HEK293T (cell line): ENCODE measurements around the gene TRIM23.

ENCODE experiments used
- CTCF ChIA-PET: fragments of 350-600 bp; formaldehyde crosslinking; extraction: SDS; loops from one replicate; lab custom pipeline; 2021; ENCODE audit warnings: antibody characterized with exemption, inconsistent platforms; lab: Yijun Ruan, JAX
- POLR2A ChIA-PET: fragments of 350-600 bp; formaldehyde crosslinking; extraction: SDS; loops from one replicate; lab custom pipeline; 2020; ENCODE audit warnings: antibody characterized with exemption, inconsistent platforms; lab: Yijun Ruan, JAX
- DNase-seq: peaks from one replicate; pipeline ENCODE4 v3.0.0; 2012; ENCODE audit warnings: mixed read lengths; ENCODE audit errors: extremely low spot score
- ARNT ChIP-seq: fragments of 450-650 bp; IDR thresholded peaks from 2 replicates; pipeline ENCODE4 v1.6.1; 2017; ENCODE audit warnings: mild to moderate bottlenecking
- BHLHE40 ChIP-seq: fragments of 450-650 bp; IDR thresholded peaks from 2 replicates; pipeline ENCODE4 v1.6.1; 2016; ENCODE audit warnings: mild to moderate bottlenecking, moderate library complexity, borderline replicate concordance
- CTBP1 ChIP-seq: fragments of 450-650 bp; IDR thresholded peaks from 2 replicates; pipeline ENCODE4 v1.6.1; 2016; ENCODE audit warnings: borderline replicate concordance
- ELF4 ChIP-seq: fragments of 450-650 bp; IDR thresholded peaks from 2 replicates; pipeline ENCODE4 v1.6.1; 2017; ENCODE audit warnings: antibody characterized with exemption
- FOXA1 ChIP-seq: fragments of 450-650 bp; IDR thresholded peaks from 2 replicates; pipeline ENCODE4 v1.6.1; 2016; ENCODE audit warnings: mild to moderate bottlenecking
- FOXK2 ChIP-seq: fragments of 450-650 bp; IDR thresholded peaks from 2 replicates; pipeline ENCODE4 v1.6.1; 2016; ENCODE audit warnings: mild to moderate bottlenecking
- FOXM1 ChIP-seq: fragments of 450-650 bp; IDR thresholded peaks from 2 replicates; pipeline ENCODE4 v1.6.1; 2017; ENCODE audit warnings: mild to moderate bottlenecking, borderline replicate concordance
- HDGF ChIP-seq: fragments of 450-650 bp; IDR thresholded peaks from 2 replicates; pipeline ENCODE4 v1.6.1; 2017; ENCODE audit warnings: antibody characterized with exemption, borderline replicate concordance
- L3MBTL2 ChIP-seq: fragments of 450-650 bp; conservative IDR thresholded peaks from 2 replicates; pipeline ENCODE4 v1.6.1; 2016; ENCODE audit warnings: mild to moderate bottlenecking
- LEF1 ChIP-seq: fragments of 450-650 bp; IDR thresholded peaks from 2 replicates; pipeline ENCODE4 v1.6.1; 2017; ENCODE audit warnings: mild to moderate bottlenecking, borderline replicate concordance
- NFRKB ChIP-seq: fragments of 450-650 bp; IDR thresholded peaks from 2 replicates; pipeline ENCODE4 v1.6.1; 2016; ENCODE audit warnings: mild to moderate bottlenecking, moderate library complexity
- SP1 ChIP-seq: fragments of 450-650 bp; IDR thresholded peaks from 2 replicates; pipeline ENCODE4 v1.6.1; 2017
- SUZ12 ChIP-seq: fragments of 450-650 bp; IDR thresholded peaks from 2 replicates; pipeline ENCODE4 v1.6.1; 2016; ENCODE audit warnings: mild to moderate bottlenecking
- TARDBP ChIP-seq: fragments of 450-650 bp; IDR thresholded peaks from 2 replicates; pipeline ENCODE4 v1.6.1; 2016
- TF ChIP-seq, protein P1 (sequence below): fragments of 450-650 bp; IDR thresholded peaks from 2 replicates; pipeline ENCODE4 v1.6.1; 2016

Gene TRIM23

DNA sequence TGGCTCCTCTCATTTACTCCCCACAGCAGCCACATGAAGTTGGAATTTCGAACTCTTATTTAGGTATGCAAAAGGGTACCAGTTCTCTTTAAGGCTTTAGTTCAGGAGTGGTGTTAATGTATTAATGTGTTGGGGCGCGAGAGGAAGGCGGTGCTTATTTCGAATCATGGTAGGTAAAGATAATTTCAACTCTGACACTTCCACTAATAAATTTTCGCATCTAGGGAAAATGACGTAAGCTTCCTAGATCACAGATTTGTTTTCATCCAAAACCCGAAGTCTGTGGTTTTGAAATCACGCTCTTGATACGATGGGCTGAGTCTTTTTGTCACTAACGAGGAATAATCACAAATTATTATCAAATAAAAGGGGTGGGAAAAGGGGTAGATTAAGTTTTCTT lies 60.4 kb downstream of the TRIM23 start:
- TF ChIP-seq FOXM1 (no peak), L3MBTL2 (no peak), FOXK2 (no peak), SUZ12 (no peak), FOXA1 (no peak), CTBP1 (no peak)
- TF ChIP-seq, protein P1, sequence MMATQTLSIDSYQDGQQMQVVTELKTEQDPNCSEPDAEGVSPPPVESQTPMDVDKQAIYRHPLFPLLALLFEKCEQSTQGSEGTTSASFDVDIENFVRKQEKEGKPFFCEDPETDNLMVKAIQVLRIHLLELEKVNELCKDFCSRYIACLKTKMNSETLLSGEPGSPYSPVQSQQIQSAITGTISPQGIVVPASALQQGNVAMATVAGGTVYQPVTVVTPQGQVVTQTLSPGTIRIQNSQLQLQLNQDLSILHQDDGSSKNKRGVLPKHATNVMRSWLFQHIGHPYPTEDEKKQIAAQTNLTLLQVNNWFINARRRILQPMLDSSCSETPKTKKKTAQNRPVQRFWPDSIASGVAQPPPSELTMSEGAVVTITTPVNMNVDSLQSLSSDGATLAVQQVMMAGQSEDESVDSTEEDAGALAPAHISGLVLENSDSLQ, result no peak
- ChIA-PET CTCF (no interaction called here), POLR2A (interaction anchor here (1.0 to 1.8 kb wide), 3 partner anchors 10 to 82 kb away, joined by 3 to 10 read pairs (median 3); partner anchors contain the start of gene ADAMTS6)
- DNase-seq, result no peak

DNA sequence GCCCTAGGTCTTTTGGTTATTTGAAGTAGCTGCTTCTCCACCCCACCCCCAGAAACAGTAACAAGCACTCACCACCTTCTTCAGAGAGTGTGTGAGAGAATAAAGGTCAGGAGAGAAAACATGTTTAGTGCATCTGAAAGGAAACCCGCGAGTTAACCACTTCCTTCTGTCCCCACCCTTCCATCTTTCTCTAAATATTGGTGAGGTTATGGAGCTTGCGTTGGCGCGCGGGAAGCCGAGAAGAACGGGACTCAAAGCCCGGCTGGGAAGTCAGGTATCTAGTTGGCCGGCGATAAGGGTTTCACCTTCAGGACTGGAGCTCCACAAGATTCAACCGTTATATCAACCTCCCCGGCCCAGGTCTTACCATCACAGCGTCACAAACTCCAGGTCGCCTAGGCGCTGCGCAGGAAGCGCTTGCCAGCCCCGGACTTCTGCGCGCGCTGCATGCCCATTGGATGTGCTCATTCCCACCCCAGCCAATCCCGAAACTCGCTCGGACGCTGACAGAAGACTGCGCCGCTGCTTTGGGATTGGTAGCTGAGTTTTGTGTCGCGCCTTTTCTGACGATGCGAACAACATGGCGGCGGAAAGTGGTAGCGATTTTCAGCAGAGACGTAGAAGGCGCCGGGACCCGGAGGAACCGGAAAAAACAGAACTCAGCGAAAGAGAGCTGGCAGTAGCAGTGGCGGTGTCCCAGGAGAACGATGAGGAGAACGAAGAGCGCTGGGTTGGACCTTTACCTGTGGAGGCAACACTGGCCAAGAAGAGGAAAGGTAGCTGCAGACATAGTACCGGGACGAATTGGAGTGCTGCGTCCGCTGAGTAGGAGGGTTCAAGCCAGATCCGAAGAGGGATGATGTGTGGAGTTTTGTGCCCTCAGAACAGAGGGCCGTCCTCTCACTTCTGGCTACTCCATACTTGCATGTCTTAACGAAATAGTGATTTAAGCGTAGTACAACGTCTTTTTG lies 61.1 kb downstream of the TRIM23 start, which contains the start of the genes CENPK and PPWD1:
Gene CENPK, minus strand, starts transcription at position 438 of the 971 bp plus-strand sequence. CDS start 8,261 bp downstream, outside the sequence.
Gene PPWD1, plus strand, starts transcription at position 566 of the 971 bp plus-strand sequence. Its CDS starts 15 bp downstream, at position 581.
- TF ChIP-seq, protein P1, result no peak
- TF ChIP-seq LEF1, result no peak
- peak; percentile 93 for TF ChIP-seq NFRKB
- TF ChIP-seq ARNT, result no peak
- peak; percentile 52 for TF ChIP-seq ELF4
- peak; percentile 95 for TF ChIP-seq L3MBTL2
- DNase-seq, result peak; percentile 92
- ChIA-PET CTCF (no interaction called here), POLR2A (interaction anchor here (0.6 to 1.8 kb wide), 16 partner anchors 9 to 931 kb away, joined by 3 to 10 read pairs (median 4); partner anchors contain the start of genes ADAMTS6, SREK1 and TRIM23)

GRCh38 chr5:65556718-65557117 lies 67.4 kb downstream of the TRIM23 start:
- DNase-seq, result no peak
- POLR2A ChIA-PET, result no interaction called here
- CTCF ChIA-PET, result no interaction called here
- TF ChIP-seq NFRKB (no peak), SP1 (no peak)

- ChIA-PET POLR2A (no interaction called here), CTCF (no interaction called here)
- TF ChIP-seq ELF4 (no peak), NFRKB (no peak), ARNT (no peak), TARDBP (no peak), FOXK2 (no peak), HDGF (no peak), L3MBTL2 (no peak), FOXM1 (no peak), SUZ12 (no peak)
- TF ChIP-seq, protein P1, result no peak
- no peak for DNase-seq
Measured at GRCh38 chr5:65556181-65556580, 68.0 kb downstream of the TRIM23 start.

- POLR2A ChIA-PET, result no interaction called here
- TF ChIP-seq LEF1, result no peak
- TF ChIP-seq ELF4, result no peak
- TF ChIP-seq ARNT, result no peak
- no peak for TF ChIP-seq BHLHE40
- CTCF ChIA-PET, result no interaction called here
Measured at GRCh38 chr5:65555287-65555686, 68.8 kb downstream of the TRIM23 start.

GRCh38 chr5:65553941-65554340 lies 70.2 kb downstream of the TRIM23 start:
- TF ChIP-seq LEF1 (no peak), L3MBTL2 (no peak), TARDBP (no peak), FOXM1 (no peak), HDGF (no peak), BHLHE40 (no peak)
- TF ChIP-seq, protein P1, result no peak
- no peak for DNase-seq
- ChIA-PET POLR2A (interaction anchor here (1.9 kb wide), 1 partner anchor 9 kb away, joined by 10 read pairs; the partner anchor contains the start of genes CENPK and PPWD1), CTCF (no interaction called here)

More at GRCh38 chr5:65555287-65555686, 68.8 kb downstream of the TRIM23 start:
- no peak for DNase-seq
